SU-DHL-6 (cell line): ENCODE results near the gene P2RX3.

Experiments
- H2AFZ ChIP-seq: fragments of 200-600 bp; sonication (generic); 2 replicates; pipeline ENCODE4 v1.6.1; 2014; ENCODE audit warnings: low read depth, mild to moderate bottlenecking, moderate library complexity, mixed read lengths, antibody characterized with exemption, low read length; ENCODE audit not compliant: severe bottlenecking
- H3F3A ChIP-seq: fragments of 200-600 bp; shearing (Covaris generic); 2 replicates; pipeline ENCODE4 v1.6.0; 2016; ENCODE audit warnings: antibody characterized with exemption, mild to moderate bottlenecking; ENCODE audit not compliant: insufficient read depth
- H3K27ac ChIP-seq: fragments of 200-600 bp; sonication (generic); 2 replicates; pipeline ENCODE4 v1.5.1; 2016; ENCODE audit warnings: low read depth, mild to moderate bottlenecking, low read length, moderate library complexity, mixed read lengths
- H3K27me3 ChIP-seq: fragments of 200-600 bp; sonication (generic), shearing (Covaris generic); 2 replicates; pipeline ENCODE4 v1.6.0; 2014; ENCODE audit warnings: mild to moderate bottlenecking, low read length
- H3K36me3 ChIP-seq: fragments of 200-600 bp; sonication (generic); 2 replicates; pipeline ENCODE4 v1.6.1; 2014; ENCODE audit warnings: mild to moderate bottlenecking, low read length, mixed read lengths
- H3K4me2 ChIP-seq: fragments of 300-600, 200-600 bp; shearing (Covaris generic), sonication (generic); 2 replicates; pipeline ENCODE4 v1.6.0; 2014; ENCODE audit warnings: low read length, low read depth, mild to moderate bottlenecking; ENCODE audit not compliant: poor library complexity, severe bottlenecking
- H3K4me3 ChIP-seq: fragments of 200-600 bp; sonication (generic); 2 replicates; pipeline ENCODE4 v1.5.1; 2014; ENCODE audit warnings: antibody characterized with exemption, low read length, mild to moderate bottlenecking, mixed read lengths; ENCODE audit not compliant: insufficient read depth, poor library complexity, severe bottlenecking
- H3K79me2 ChIP-seq: fragments of 200-600 bp; sonication (generic); 2 replicates; pipeline ENCODE4 v1.6.1; 2014; ENCODE audit warnings: mild to moderate bottlenecking, low read length, moderate library complexity; ENCODE audit not compliant: insufficient read depth
- H3K9ac ChIP-seq: fragments of 200-600 bp; sonication (generic); 2 replicates; pipeline ENCODE4 v1.7.0; 2014; ENCODE audit warnings: mild to moderate bottlenecking, low read length
- H3K9me2 ChIP-seq: fragments of 200-600 bp; sonication (generic); replicated peaks from 2 replicates; pipeline ENCODE4 v1.6.1; 2014; ENCODE audit warnings: low read length; ENCODE audit not compliant: insufficient read depth
- H3K9me3 ChIP-seq: fragments of 200-600 bp; sonication (generic); 2 replicates; pipeline ENCODE4 v1.6.1; 2014; ENCODE audit warnings: low read length, mixed read lengths; ENCODE audit not compliant: insufficient read depth
- H4K20me1 ChIP-seq: fragments of 200-600 bp; sonication (generic); 2 replicates; pipeline ENCODE4 v1.6.1; 2014; ENCODE audit warnings: low read depth, mild to moderate bottlenecking, antibody characterized with exemption, low read length, moderate library complexity, mixed read lengths
- CTCF ChIP-seq: fragments of 200-600 bp; sonication (generic); IDR thresholded peaks from one replicate; pipeline ENCODE4 v1.5.1; 2017; ENCODE audit warnings: antibody characterized with exemption, mild to moderate bottlenecking, low read length, moderate library complexity; ENCODE audit not compliant: insufficient read depth, poor library complexity, severe bottlenecking
- EZH2phosphoT487 ChIP-seq: fragments of 200-600 bp; sonication (generic), shearing (Covaris generic); conservative IDR thresholded peaks from 2 replicates; pipeline ENCODE4 v1.6.1; 2018; ENCODE audit warnings: mild to moderate bottlenecking, antibody characterized with exemption, low read length, moderate library complexity, mixed read lengths

The P2RX3 gene

GRCh38 chr11:57320067-57320718, 18.0 kb upstream of the P2RX3 start:
- H3K79me2 ChIP-seq: no peaks in the 10 kb centered on the region
- H3K36me3 ChIP-seq: no peaks in the 10 kb centered on the region

GRCh38 chr11:57320719-57321387, 17.3 kb upstream of the P2RX3 start:
- Histone ChIP-seq H3K9me2 (no peaks in the 10 kb centered on the region), H3K79me2 (no peaks in the 10 kb centered on the region), H3K4me3 (no peak overlapping the region), H4K20me1 (no peaks in the 10 kb centered on the region), H3K27me3 (no peaks in the 10 kb centered on the region), H3K27ac (no peak overlapping the region), H3K9ac (no peak overlapping the region), H3K36me3 (no peaks in the 10 kb centered on the region), H3K9me3 (no peaks in the 10 kb centered on the region), H2AFZ (no peak overlapping the region), H3K4me2 (no peak overlapping the region), H3F3A (peaks cover 6% of the 10 kb centered on the region; the same call in 1 of the 2 replicates)
- TF ChIP-seq EZH2phosphoT487: no peak
- TF ChIP-seq CTCF: no peak

More at GRCh38 chr11:57320067-57320718, 18.0 kb upstream of the P2RX3 start:
- H2AFZ ChIP-seq: no peak overlapping the region
- H3K4me2 ChIP-seq: no peak overlapping the region
- H3K9ac ChIP-seq: no peak overlapping the region
- TF ChIP-seq CTCF (no peak), EZH2phosphoT487 (no peak)
- H4K20me1 ChIP-seq: no peaks in the 10 kb centered on the region
- H3F3A ChIP-seq: no peaks in the 10 kb centered on the region
- H3K4me3 ChIP-seq: no peak overlapping the region
- no peak overlapping the region for H3K27ac ChIP-seq
- no peaks in the 10 kb centered on the region for H3K27me3 ChIP-seq
- no peaks in the 10 kb centered on the region for H3K9me3 ChIP-seq
- no peaks in the 10 kb centered on the region for H3K9me2 ChIP-seq

GRCh38 chr11:57321388-57322255, 16.5 kb upstream of the P2RX3 start:
- no peak overlapping the region for H3K4me3 ChIP-seq
- no peak for TF ChIP-seq EZH2phosphoT487
- TF ChIP-seq CTCF: no peak
- H3K9me3 ChIP-seq: no peaks in the 10 kb centered on the region
- peaks cover 8% of the 10 kb centered on the region; the same call in 1 of the 2 replicates for H3F3A ChIP-seq
- H3K9ac ChIP-seq: no peak overlapping the region
- H3K4me2 ChIP-seq: no peak overlapping the region
- no peaks in the 10 kb centered on the region for H3K79me2 ChIP-seq
- no peaks in the 10 kb centered on the region for H3K36me3 ChIP-seq
- no peak overlapping the region for H2AFZ ChIP-seq
- no peak overlapping the region for H3K27ac ChIP-seq
- no peaks in the 10 kb centered on the region for H3K9me2 ChIP-seq
- no peaks in the 10 kb centered on the region for H4K20me1 ChIP-seq
- no peaks in the 10 kb centered on the region for H3K27me3 ChIP-seq
